Measurements from ENCODE around the gene PABPN1L. TPM values are rescaled to one million over a fixed set of nuclear protein-coding genes. Genes with fewer than 3 reads are reported as not detected.
"Not testable (repeated sequence)": the region's sequence is repeated elsewhere in the genome, so short reads cannot be mapped to it uniquely, and the experiment has no call there.

The PABPN1L gene
- total and polyA plus RNA-seq, 4 donors = 0.41 to 0.66 TPM; not detected in 2

DNA sequence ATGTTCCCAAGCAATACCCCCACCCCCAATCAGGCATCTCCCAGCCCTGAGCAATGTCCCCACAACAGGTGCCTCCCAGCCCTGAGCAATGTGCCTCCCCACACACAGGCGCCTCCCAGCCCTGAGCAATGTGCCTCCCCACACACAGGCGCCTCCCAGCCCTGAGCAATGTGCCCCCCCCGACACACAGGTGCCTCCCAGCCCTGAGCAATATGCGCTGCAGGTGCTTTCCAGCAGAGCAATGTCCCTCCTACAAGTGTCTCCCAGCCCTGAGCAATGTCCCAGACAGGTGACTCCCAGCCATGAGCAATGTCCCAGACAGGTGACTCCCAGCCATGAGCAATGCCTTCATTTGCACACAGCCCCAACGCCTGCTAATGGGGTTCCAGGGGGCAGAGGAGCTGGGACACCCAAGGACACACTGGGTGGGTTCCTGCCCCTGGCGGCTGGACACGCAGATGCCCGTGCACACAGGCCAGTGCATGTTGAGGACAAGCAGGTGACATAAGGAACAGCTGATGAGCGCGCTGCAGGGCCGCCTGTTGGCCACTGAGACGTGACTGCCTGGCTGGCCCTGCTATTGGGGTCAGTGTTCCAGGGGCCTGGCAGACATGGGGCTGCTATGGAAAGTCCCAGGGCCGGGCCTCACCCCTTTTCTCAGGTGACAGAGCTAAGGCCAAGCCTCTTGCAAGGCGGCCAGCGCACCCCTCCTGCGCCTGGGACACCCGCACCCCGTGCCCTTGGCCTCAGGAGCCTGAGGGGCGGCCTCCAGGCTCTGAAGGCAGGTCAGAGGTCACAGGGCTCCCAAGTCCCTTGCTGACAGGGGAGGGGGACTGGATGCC lies 26.9 kb upstream of the PABPN1L start:
- no peak for DNase-seq (ENCODE audit: low read depth in 4 of 6, low spot score in 6 of 6)
- Histone ChIP-seq H3K27me3 (ENCODE audit: control insufficient read depth, insufficient read depth, low read length) (no peaks in the 10 kb centered on the region), H3K9me3 (ENCODE audit: control insufficient read depth, insufficient read depth, low read length) (no peaks in the 10 kb centered on the region), H3K36me3 (ENCODE audit: control insufficient read depth, insufficient read depth, low read length) (peaks cover 89% of the 10 kb centered on the region), H3K27ac (ENCODE audit: low read depth, low read length) (no peak overlapping the region), H3K4me3 (ENCODE audit: low read depth, low read length) (no peak overlapping the region), H3K4me1 (ENCODE audit: control insufficient read depth, insufficient read depth, low read length) (peaks cover 6% of the 10 kb centered on the region)
- 85% methylated on average over 19 of the region's 19 CpGs for WGBS (ENCODE audit: insufficient coverage)

GRCh38 chr16:88892065-88892464 lies 25.6 kb upstream of the PABPN1L start:
- Histone ChIP-seq H3K36me3 (ENCODE audit: control insufficient read depth, insufficient read depth, low read length) (peaks cover 87% of the 10 kb centered on the region), H3K27ac (ENCODE audit: low read depth, low read length) (no peak overlapping the region), H3K4me3 (ENCODE audit: low read depth, low read length) (no peak overlapping the region), H3K27me3 (ENCODE audit: control insufficient read depth, insufficient read depth, low read length) (no peaks in the 10 kb centered on the region), H3K4me1 (ENCODE audit: control insufficient read depth, insufficient read depth, low read length) (peaks cover 12% of the 10 kb centered on the region), H3K9me3 (ENCODE audit: control insufficient read depth, insufficient read depth, low read length) (no peaks in the 10 kb centered on the region)
- peak in 1 of 6 donors; percentile 14 for DNase-seq (ENCODE audit: low read depth in 4 of 6, low spot score in 6 of 6)
- WGBS (ENCODE audit: insufficient coverage) = 73% methylated on average over 15 of the region's 20 CpGs

DNA sequence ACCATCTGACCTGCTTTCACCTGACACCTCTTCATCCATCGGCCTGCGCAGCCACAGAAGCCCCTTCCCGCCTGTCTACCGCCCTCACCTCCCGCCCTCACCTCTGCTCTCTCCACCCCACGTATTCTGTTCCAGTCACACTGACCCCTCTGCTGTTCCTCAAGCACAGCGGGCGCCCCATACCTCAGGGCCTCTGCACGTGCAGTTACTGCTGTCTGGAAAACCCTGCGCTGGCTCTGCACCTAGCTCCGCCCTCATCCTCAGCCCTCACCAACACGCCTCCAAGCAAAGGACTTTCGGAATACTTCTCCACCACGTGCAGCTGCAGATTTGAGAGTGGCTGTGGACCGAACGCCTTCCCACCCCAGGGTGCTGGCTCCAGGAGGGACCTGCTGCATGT lies 24.6 kb upstream of the PABPN1L start:
- Histone ChIP-seq H3K27me3 (ENCODE audit: control insufficient read depth, insufficient read depth, low read length) (no peaks in the 10 kb centered on the region), H3K4me1 (ENCODE audit: control insufficient read depth, insufficient read depth, low read length) (peaks cover 20% of the 10 kb centered on the region), H3K36me3 (ENCODE audit: control insufficient read depth, insufficient read depth, low read length) (peaks cover 87% of the 10 kb centered on the region), H3K9me3 (ENCODE audit: control insufficient read depth, insufficient read depth, low read length) (no peaks in the 10 kb centered on the region), H3K4me3 (ENCODE audit: low read depth, low read length) (no peak overlapping the region), H3K27ac (ENCODE audit: low read depth, low read length) (no peak overlapping the region)
- 80% methylated on average over 16 of the region's 16 CpGs for WGBS (ENCODE audit: insufficient coverage)
- no peak for DNase-seq (ENCODE audit: low read depth in 4 of 6, low spot score in 6 of 6)

- 88% methylated on average over 39 of the region's 48 CpGs for WGBS (ENCODE audit: insufficient coverage)
- not testable (repeated sequence) for H3K4me3 ChIP-seq (ENCODE audit: low read depth, low read length); H3K27me3 ChIP-seq (ENCODE audit: control insufficient read depth, insufficient read depth, low read length); H3K9me3 ChIP-seq (ENCODE audit: control insufficient read depth, insufficient read depth, low read length); DNase-seq (ENCODE audit: low read depth in 4 of 6, low spot score in 6 of 6); H3K27ac ChIP-seq (ENCODE audit: low read depth, low read length)
- Histone ChIP-seq H3K4me1 (ENCODE audit: control insufficient read depth, insufficient read depth, low read length) (peaks cover 20% of the 10 kb centered on the region), H3K36me3 (ENCODE audit: control insufficient read depth, insufficient read depth, low read length) (peaks cover 87% of the 10 kb centered on the region)
These were observed 23.4 kb upstream of the PABPN1L start for GRCh38 chr16:88889702-88890352.

DNA sequence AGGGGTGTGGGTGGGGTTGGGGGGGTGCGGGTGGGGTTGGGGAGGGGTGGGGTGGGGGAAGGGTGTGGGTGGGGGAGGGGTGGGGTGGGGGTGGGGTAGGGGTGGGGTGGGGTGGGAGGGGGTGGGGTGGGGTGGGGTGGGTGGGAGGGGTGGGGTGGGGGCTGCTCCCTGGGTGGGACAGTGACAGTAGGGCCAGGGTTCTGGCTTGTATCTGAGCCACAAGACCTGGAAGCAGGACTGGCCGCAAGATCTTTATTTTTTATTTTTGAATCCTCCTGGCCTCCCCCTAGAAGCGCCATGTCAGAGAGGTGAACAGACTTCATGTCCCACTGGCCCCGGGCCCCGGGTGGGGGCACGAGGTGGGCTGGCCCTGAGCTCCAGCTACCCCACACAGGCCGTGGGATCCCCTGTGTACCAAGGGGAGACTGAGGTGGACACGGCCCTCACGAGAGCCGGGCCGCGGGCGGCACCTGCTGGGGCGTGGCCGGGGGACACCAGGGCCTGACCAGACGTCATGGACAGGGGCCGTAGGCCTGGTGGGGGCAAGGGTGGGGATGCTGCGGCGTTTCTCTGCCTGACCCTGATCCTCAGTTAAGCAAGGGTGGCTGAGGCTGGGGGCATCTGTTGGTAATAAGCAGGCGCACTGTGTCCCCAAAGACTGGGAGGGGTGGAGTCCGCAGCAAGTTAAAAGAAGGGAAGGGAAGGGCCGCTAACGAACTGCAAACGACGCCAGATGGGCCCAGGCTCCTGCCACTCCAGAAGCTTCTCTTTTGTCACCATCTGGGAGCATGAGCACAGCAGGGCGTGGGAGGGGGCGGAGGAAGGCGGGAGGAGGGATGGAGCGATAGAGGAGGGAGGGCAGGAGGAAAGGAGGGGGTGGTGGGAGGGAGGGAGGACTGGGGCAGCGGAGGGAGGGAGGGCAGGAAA lies 22.3 kb upstream of the PABPN1L start:
- WGBS (ENCODE audit: insufficient coverage) = 82% methylated on average over 22 of the region's 30 CpGs
- no peak overlapping the region for H3K27ac ChIP-seq (ENCODE audit: low read depth, low read length)
- peaks cover 20% of the 10 kb centered on the region for H3K4me1 ChIP-seq (ENCODE audit: control insufficient read depth, insufficient read depth, low read length)
- peaks cover 93% of the 10 kb centered on the region for H3K36me3 ChIP-seq (ENCODE audit: control insufficient read depth, insufficient read depth, low read length)
- no peaks in the 10 kb centered on the region for H3K9me3 ChIP-seq (ENCODE audit: control insufficient read depth, insufficient read depth, low read length)
- peak in 1 of 6 donors; percentile 49 for DNase-seq (ENCODE audit: low read depth in 4 of 6, low spot score in 6 of 6)
- no peak overlapping the region for H3K4me3 ChIP-seq (ENCODE audit: low read depth, low read length)
- no peaks in the 10 kb centered on the region for H3K27me3 ChIP-seq (ENCODE audit: control insufficient read depth, insufficient read depth, low read length)

DNA sequence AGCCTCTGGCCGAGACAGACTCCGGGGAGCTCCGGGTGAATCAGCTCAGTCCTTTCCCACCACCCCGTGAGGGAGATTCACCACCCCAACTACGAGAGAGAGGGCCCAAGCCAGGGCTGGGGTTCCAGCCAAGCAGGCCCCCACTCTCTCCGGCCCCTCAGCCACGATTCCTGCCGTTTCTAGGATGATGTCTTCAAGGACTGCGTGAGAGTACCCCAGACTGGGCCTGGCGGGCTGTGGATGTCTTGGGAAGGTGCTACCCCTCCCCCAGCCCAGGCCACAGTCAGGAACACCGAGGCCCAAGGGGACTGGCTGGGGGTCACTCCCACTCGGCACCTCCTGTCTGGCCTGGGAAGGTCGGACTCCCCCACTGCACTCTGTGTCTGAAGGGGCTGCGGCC lies 21.6 kb upstream of the PABPN1L start:
- peaks cover 20% of the 10 kb centered on the region for H3K4me1 ChIP-seq (ENCODE audit: control insufficient read depth, insufficient read depth, low read length)
- H3K4me3 ChIP-seq (ENCODE audit: low read depth, low read length) = no peak overlapping the region
- 79% methylated on average over 8 of the region's 14 CpGs for WGBS (ENCODE audit: insufficient coverage)
- H3K27me3 ChIP-seq (ENCODE audit: control insufficient read depth, insufficient read depth, low read length) = no peaks in the 10 kb centered on the region
- no peak for DNase-seq (ENCODE audit: low read depth in 4 of 6, low spot score in 6 of 6)
- H3K27ac ChIP-seq (ENCODE audit: low read depth, low read length) = no peak overlapping the region
- peaks cover 93% of the 10 kb centered on the region for H3K36me3 ChIP-seq (ENCODE audit: control insufficient read depth, insufficient read depth, low read length)
- no peaks in the 10 kb centered on the region for H3K9me3 ChIP-seq (ENCODE audit: control insufficient read depth, insufficient read depth, low read length)

DNA sequence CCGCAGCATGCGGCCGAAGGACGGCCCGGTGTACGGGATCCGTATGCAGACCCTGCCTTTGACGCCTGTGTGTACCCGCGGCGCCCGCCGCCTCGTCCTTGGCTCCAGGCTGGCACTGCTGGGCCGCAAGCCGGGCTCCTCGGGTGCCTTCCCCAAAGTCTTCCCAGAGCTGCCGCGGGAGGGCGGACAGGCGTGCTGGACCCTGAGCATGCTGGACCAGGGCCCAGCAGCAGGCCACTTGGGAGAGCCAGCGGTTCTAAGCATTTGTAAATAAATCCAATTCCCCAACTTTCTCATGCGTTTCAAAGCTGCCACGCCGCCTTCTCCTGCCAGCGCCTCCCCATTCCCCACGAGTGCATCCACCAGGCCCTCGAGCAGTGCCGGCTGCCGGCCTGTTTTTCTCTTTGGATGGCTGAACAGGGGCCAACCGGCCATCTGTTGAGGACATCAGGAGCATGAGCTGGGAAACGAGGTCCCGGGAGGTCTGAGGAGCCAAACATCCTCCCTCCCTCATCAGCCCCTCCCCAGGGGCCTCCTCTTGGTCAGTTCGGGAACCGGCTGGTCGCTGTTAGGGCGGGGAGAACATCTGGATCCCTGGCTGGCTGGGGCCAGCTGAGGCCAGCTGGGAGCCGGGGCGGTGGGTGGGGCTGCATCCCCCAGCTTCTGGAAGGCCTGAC lies 20.5 kb upstream of the PABPN1L start:
- H3K4me1 ChIP-seq (ENCODE audit: control insufficient read depth, insufficient read depth, low read length) = peaks cover 20% of the 10 kb centered on the region
- no peaks in the 10 kb centered on the region for H3K27me3 ChIP-seq (ENCODE audit: control insufficient read depth, insufficient read depth, low read length)
- H3K4me3 ChIP-seq (ENCODE audit: low read depth, low read length) = no peak overlapping the region
- H3K9me3 ChIP-seq (ENCODE audit: control insufficient read depth, insufficient read depth, low read length) = no peaks in the 10 kb centered on the region
- no peak overlapping the region for H3K27ac ChIP-seq (ENCODE audit: low read depth, low read length)
- H3K36me3 ChIP-seq (ENCODE audit: control insufficient read depth, insufficient read depth, low read length) = peaks cover 95% of the 10 kb centered on the region
- WGBS (ENCODE audit: insufficient coverage) = 72% methylated on average over 37 of the region's 39 CpGs
- DNase-seq (ENCODE audit: low read depth in 4 of 6, low spot score in 6 of 6) = peak in 2 of 6 donors; percentile 15 to 54

- no peak overlapping the region for H3K27ac ChIP-seq (ENCODE audit: low read depth, low read length)
- no peak overlapping the region for H3K4me3 ChIP-seq (ENCODE audit: low read depth, low read length)
- no peak for DNase-seq (ENCODE audit: low read depth in 4 of 6, low spot score in 6 of 6)
- peaks cover 24% of the 10 kb centered on the region for H3K4me1 ChIP-seq (ENCODE audit: control insufficient read depth, insufficient read depth, low read length)
- no peaks in the 10 kb centered on the region for H3K9me3 ChIP-seq (ENCODE audit: control insufficient read depth, insufficient read depth, low read length)
- WGBS (ENCODE audit: insufficient coverage) = 91% methylated on average over 15 of the region's 15 CpGs
- no peaks in the 10 kb centered on the region for H3K27me3 ChIP-seq (ENCODE audit: control insufficient read depth, insufficient read depth, low read length)
- H3K36me3 ChIP-seq (ENCODE audit: control insufficient read depth, insufficient read depth, low read length) = peaks cover 95% of the 10 kb centered on the region
These were observed 20.0 kb upstream of the PABPN1L start for GRCh38 chr16:88886420-88886844.
